CD4-positive, alpha-beta T cell treated with Interleukin-1 beta for 1 hour (primary cell): ENCODE measurements around the gene SMAD5.

Source experiments
- DNase-seq, 2 donors: peaks; one replicate each; pipeline ENCODE4 v3.0.0-alpha.2; 2020 to 2022

Gene SMAD5

DNA sequence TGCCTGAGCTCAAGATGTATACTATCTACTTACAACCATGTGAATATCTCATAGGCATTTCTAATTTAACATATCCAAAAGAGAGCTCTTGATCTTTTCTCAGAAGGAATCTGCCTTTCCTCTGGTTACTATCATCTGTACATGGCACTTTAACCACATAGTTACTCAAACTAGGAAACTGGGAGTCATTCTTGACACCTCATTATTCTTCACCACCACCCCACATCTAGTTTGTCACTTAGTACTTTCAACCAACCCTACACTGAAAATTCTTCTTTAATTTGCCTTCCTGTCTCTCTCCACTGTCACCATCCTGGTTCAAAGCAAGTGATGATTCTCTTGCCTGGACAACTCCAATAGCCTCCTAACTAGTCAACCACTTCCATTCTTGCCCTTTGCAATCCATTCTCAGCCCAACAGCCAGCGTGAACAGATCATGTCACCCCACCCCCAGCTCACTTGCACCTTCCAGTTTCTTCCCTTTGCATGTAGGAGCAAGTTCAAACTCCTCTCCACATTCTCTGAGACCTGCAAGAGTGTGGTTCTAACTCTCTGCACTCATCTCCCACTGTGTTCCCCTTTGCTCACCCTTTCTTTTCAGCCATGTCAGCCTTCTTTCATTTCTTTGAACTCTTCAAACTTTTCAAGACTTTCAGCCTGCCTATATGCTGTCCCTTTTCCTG lies 17.3 kb upstream of the SMAD5 start:
- no peak for DNase-seq

DNA sequence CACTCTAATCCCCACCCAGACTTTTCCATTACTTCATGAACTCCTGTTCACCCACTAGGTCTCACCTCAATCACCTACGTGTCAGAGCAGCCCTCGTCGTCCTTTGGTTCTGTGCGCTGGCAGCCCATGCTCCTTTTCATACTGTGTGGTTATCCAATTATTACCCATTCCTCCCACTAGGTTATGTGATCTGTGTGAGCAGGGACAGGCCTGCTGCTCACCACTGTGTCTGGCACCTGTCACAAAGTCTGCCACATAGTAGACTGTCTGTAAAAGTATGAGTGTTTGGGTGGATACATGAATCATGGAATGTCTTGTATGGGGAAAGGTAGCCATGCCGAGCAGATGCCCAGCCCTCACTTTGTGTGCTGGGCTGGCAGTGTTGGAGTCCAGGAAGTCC lies 12.1 kb upstream of the SMAD5 start:
- DNase-seq, result no peak

DNA sequence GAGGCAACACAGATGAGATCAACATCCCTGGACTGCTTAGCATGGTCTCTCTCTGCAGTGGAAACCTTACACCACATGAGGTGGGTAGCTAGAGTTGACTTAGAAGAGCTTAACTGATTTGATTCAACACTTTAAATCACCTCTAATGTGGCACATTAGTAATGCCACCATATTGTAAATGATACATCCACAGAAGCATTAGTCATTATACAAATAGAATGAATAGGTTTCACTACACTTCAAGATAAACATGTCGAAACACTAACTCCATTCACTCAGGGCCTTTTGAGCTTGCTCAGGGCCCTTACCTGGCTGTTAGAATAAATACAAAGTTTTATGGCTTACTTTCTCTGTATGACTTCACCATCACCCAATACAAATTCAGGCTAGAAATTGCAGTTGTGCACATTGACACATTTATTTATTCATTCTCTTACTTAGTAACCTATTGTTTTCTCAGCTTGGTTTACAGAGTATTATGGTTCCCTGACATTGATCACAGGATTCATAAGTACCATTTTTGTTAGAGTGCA lies 9.3 kb upstream of the SMAD5 start:
- no peak for DNase-seq

DNA sequence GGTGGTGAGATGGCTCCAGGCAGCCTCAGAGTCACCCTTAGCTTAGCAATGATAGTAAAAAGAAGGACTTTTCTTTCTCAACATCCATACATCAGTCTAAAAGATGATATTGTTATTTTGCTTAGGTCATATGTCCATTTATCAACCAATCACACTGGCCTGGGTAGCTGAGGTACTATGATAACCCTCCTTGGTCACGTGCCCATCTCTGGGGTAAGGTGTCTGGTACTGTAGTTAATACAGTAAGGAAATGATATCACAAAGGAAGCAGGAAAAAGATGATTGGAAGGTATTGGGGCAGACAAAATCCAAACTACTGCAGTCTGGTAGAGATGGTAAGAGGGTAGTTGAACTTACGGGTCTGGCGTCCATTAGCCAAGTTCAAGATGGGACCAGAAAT lies 5.1 kb upstream of the SMAD5 start:
- no peak for DNase-seq

DNA sequence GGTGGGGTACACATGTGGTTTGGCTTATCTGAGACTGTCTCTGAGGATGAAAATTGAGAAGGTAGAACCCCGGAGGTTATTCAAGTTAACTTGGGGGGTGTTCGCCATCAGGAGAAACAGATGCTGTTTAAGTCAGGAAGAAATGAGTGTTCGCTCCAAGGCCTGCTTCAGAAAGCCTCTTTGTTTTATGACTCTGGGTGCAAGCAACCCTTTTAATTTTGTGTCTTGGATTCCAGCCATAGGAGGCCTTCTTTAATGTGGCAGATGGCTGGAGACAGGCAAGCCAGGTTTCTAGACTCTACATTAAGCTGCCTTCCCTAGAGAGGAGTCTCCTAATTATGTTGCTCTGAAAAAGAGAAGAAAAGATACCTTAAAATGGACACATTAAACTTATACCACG lies 4.2 kb upstream of the SMAD5 start:
- DNase-seq, result no peak

DNA sequence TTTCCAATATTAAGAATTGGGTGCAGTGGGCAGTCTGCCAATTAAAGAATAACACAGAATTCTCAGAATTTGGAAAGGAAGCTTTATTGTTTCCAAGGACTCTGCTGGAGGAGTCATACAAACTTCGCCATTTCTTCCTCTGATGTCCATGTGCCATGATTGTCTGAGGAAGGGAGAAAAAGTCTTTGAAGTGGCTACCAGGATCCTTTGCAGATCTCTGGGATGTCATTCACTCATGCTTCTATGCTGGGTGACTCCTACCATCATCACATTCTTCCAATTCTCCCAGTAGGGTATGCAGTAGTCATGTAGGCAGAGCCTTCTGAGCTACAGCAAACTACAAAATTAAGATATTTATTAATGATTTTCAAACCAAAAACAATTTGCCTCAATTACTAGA lies 3.2 kb upstream of the SMAD5 start:
- DNase-seq, result no peak

DNA sequence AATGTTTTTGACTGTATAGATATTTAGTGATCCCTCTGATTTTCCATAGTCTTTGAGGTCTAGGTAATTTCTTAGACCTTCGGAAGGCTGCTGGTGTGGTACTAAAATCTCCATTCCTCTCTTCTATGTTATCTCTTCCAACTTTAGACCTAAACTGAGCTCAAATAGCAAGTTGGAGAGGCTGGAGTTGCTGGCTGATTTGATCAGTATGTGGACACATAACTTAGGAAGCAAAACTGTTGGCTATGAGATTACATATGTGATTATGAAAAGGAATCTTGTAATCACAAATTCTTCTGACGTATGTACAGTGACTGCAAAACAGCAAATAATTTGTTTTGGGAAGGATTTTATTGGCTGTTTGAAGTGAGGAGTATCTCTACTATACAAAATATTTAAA lies 2.1 kb upstream of the SMAD5 start:
- DNase-seq, result no peak

DNA sequence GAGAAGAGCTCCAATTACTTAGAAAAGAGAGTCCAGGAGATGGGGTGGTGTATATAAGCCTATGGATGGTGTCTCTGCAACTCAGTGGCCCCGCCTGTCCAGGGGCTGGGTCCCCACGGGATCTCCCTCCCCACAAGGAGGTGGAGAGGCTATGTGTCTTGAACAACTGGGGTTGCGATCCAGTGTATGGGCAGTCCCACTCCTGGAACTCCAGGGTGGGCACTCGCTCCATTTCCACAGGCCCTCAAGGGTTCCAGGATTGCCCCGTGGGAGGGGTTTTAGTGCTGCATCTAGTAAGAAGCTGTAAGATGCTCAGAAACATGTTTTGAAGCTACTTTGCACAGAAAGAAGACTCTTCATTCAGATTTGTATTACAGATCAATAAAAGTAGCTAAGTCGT lies 558 bp upstream of the SMAD5 start:
- peak in 1 of 2 donors; percentile 2 for DNase-seq

DNA sequence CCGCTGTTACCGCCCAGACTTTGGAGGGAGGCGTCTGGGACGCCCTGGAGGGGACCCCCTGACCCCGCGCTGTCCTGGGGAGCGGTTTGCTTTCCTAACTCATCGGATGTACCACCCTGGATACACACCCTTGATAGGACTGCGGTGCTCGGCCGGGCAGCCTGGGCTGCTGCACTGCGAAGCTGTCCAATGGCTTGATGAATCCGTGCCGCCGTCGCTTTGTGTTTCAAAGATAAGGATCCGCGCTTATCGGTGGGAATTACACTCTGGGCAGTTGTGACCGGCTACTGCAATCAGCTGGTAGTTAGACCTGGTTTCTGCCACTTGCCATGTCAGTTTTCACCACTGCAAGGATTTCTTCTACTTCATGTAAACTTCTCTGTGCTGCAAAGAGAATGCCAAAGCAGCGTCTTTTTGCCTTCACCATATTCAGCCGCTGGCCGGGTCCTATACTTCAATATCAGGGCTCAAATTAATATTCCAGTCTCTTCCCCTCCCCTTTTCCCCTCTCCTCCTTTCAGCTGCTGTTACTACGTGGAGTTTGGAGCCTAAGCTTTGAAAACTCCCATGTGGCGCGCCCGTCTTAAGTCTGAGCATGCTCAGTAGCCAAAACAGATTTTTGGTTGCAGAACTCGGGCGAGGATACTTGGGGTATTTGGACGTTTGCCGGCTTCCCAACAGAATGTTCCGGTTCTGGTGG lies 727 bp downstream of the SMAD5 start:
- DNase-seq, result peak; percentile 4 to 17

DNA sequence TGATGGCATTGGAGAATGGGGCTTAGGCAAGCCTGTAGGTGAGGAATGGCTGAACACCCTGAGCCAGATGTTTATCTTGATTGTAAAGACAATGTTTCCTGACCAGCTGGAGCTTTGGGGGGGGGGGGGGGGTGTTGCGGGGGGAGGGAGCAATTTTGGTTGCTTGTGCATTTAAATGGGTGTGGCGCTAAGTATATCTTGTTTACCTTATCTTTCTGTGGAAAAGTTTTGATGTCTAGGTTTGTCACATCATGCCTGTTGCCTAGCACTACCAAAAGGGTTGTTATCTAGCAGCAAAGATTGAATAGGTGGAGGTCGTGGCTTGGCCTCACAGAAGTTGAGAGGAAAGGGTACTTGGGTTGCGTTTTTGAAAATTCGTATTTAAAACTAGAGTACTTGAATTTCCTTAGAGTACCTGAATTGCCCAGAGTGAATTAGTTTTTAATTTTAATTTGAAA lies 1.3 kb downstream of the SMAD5 start:
- peak in 1 of 2 donors; percentile 10 for DNase-seq

DNA sequence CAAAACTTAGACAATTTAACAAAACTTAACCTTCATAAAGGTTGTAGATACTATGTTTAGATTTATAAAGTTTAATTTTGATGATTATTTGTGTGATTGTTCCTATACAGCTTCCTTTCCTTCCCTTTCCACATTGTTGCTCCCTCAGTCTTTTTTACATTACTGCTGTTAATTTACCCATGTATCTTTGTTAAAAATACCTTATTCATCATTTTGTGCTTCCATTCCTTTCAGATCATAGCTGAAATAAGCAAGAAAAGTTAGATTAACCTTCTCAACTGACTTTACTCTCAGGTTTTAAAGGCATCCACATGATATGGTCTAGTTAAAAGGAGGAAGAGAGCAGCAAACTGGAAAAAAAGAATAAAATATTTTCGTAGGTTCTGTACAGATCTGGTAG lies 2.0 kb downstream of the SMAD5 start:
- no peak for DNase-seq

DNA sequence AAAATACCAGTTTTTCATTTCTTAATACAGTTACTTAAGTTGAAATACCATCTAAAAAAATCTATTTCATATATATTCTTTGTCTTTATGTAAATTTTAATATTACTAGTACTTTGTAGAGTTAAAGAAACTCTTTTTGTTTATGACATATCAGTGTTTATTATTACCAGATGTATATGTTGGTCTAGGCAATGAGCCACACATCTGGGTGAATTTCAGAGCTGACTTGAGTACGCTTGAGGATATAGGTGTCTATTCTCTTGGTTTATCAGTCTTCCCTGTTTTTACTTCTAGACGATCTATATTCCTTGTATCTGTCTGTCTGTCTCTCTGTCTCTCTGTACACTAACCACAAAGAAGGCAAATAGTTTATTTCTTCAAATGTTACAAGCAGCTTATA lies 2.9 kb downstream of the SMAD5 start:
- DNase-seq, result no peak

DNA sequence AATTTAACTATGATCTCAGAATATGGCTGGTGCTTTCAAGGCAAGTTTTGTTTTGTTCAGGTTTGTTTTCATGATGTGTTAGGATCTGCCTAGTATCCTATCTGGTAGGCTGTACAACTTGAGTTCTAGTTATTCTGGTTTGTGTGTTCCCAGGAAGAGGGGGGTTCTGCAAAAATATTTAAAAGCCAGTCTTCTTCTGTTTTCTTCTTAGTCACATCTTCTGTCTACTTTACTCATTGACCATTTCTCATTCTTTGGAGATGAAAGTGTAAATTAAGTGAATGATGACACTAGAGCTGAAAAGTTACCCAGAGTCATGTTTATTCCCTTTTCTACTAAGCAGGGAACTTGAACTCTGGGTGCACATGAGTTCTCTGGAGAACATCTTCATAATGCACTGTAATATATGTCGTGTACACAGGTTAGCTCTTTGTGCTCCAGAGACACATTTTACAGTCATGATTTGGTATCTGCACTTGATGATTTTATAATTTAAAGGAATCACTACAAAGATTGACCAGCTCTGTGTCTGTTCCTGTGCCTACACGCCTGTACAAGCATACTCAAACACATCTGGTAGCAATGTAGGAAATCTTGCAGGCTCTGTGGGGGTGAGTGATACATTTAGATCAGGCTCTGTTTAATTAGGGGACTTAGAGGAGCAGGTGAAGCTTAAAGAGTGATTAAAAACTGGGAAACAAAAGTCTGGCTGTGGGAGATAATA lies 5.0 kb downstream of the SMAD5 start:
- DNase-seq, result no peak

DNA sequence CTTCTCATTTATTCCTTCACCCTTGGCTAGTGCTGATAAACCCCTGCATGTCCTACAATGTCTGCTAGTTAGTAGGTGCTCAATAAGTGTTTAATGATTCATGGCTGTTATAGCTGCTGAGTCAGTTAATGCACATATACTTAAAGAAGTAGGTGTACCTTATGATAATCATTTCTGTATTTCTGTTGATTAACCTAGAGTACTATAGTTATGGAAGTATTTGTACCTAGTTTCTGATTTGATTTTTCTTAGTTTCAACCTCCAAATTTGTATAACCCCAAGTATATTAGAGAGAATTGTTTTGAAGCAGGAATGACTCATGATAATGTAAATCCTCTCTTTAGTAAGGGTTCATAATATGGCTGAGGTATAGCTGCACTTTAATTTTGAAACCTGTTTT lies 8.9 kb downstream of the SMAD5 start:
- DNase-seq, result no peak

DNA sequence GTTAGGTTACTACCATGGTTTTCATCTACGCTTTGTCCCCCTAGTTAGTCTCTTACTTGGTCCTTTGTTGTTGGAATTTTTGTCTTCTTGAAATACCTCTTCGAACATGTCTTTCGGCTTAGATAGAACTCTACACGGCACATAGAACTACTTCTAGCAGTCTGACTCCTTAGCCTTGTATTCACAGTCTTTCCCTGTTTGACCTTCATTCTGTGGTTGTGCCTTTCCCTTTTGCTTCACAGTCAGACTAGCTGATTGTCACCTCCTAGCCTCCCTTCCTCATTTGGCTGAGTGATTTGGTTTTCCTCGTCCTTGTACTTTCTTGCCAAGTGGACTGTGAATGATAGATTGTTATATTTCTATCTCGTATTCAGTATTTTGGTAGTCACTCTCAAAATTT lies 10.7 kb downstream of the SMAD5 start:
- DNase-seq, result no peak

DNA sequence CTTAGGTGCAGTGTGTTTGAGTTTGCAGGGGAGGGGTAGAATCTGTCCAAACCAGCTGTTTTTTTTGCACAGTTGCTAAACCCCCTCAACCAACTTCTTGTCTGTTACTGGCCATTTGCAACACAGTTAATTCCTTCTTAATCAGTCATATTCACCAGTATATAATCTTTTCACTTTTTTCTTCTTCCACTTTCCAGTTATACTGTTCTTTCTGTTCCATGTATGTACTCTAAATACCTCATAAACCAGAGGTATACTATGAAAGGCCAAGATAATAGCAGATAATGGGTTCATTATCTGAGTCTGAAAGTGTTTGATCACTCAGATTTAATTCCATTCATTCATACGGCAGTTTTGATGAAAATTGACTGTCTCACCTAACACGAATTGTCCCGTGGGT lies 11.1 kb downstream of the SMAD5 start:
- no peak for DNase-seq

DNA sequence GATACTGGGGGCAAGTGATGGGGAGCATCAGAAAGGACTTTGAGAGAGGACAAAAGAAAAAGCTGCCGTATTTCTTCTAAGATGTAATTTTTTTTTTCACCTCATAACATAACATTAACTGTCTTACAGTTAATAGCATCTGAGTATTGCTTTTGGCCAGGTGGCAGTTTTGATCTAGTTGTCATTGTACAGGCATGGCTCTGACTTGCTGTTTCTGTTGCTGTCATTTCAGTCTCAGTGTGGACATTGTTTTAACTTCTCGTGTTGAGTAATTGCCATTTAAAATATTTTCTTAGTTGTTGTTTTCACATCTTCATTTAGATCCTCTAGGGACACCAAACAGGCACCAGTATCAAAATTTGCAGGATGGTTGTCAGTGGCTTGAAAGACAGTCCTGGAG lies 12.4 kb downstream of the SMAD5 start:
- no peak for DNase-seq

DNA sequence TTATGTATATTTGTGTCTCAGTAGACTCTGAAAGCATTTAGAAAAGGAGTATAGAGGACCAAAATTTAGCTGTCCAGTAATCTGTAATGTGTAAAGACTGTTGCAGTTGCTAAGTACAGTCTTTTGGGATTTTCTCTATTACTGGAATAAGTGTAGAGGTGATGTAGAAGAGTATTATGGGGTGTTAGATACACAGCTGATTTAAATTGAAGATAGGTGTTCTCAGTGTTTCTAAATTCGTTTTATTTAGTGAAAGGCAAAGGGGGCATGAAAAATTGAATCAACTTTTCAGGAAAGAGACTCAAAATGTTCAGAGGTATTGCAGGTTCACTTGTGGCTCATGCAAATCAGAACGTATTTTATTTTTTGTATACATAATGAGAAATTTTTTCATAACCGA lies 13.6 kb downstream of the SMAD5 start:
- no peak for DNase-seq

DNA sequence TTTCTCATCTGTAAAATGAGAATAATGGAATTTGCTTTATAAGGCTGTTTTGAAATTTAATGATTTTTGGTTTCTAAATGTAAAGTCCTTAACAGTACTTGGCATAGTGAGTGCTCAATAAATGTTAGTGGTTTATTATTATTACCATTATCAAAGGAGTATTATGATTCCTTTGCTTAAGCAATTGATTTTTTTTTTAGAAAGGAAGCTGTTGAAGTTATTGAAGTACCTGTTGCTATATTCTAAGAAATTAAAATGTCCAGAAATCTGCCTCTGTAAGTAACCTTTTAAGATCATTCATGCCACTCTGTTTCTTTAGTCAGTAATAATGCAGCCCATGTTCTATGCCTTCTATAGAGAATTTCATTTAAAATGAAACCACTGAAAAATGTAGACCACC lies 15.0 kb downstream of the SMAD5 start:
- no peak for DNase-seq

DNA sequence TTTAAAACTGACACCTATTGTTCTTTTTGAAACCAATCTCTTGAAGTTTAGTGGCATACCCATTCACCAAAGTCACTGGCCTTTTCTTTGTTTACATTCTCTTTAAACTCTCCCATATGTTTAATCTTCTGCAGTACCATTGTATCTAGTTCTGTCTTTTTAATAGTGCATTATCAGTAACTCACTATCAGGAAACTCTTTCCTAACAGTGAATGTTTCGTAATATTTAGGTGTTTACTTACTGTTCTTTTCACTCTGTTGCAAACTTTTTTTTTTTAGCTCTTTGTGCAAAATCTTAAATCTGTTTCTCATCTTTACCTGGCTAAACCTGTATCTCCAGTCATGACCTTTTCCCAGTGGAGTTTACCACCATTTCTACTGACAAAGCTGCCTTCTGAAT lies 17.2 kb downstream of the SMAD5 start:
- no peak for DNase-seq

DNA sequence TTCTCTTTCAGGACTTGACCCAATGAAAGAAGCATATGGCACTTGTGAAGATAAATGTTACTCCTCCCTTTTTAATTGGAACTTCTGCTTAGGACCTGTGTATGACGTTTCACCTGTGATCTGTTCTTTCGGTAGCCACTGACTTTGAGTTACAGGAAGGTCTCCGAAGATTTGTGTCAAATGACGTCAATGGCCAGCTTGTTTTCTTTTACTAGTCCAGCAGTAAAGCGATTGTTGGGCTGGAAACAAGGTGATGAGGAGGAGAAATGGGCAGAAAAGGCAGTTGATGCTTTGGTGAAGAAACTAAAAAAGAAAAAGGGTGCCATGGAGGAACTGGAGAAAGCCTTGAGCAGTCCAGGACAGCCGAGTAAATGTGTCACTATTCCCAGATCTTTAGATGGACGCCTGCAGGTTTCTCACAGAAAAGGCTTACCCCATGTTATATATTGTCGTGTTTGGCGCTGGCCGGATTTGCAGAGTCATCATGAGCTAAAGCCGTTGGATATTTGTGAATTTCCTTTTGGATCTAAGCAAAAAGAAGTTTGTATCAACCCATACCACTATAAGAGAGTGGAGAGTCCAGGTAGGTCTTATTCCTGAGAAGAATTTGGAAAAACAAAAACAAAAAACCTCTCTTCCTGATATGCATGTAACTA lies 21.1 kb downstream of the SMAD5 start:
- no peak for DNase-seq

DNA sequence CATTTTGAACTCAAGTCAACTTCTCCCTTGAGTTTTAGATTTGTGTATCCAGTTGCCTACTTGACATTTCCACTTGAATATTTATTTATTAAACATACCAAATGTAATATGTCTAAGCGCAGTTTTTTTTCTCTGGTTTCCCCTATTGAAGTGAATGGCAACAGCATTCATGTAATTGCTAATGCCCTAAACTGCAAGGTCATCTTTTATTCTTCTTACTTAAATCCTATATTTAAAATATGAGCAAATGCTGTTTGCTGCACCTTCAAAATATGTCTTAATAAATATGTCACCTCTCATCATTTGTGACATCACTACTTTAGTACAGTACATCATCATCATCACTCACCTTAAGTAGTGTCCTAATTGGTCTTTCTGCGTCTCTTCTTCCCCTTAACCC lies 22.4 kb downstream of the SMAD5 start:
- no peak for DNase-seq

DNA sequence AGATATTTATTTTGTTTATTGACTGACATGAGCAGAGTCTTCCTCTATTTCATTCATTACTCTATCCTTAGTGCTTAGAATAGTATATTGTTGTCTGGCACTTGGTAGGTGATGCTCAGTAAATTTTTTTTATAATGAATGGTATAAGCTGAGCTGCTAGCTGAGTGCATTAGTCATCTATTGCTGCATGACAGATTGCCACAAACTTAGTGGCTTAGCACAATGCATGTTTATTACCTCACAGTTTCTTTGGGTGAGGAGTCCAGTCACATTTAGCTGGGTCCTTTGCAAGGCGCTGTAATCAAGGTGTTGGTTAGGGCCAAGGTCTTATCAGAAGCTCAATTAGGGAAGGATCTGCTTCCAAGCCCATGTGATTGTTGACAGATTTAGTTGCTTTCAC lies 23.1 kb downstream of the SMAD5 start:
- DNase-seq, result no peak
